GF-D8 (cell line): ENCODE data around the gene MYO1H.
A peak's percentile ranks its signal among the peaks of the same experiment; 100 is the strongest.

Source experiments
- DNase-seq: peaks from one replicate; lab custom pipeline; 2025; lab: John Stamatoyannopoulos, UW

Gene MYO1H

GRCh38 chr12:109475121-109475520 is 127.4 kb downstream of the MYO1H start:
- DNase-seq: no peak

- no peak for DNase-seq
These were observed 128.5 kb downstream of the MYO1H start for GRCh38 chr12:109475993-109476806.

- DNase-seq: no peak
These were observed 129.1 kb downstream of the MYO1H start for GRCh38 chr12:109476807-109477184.

- peak; percentile 39 for DNase-seq
These were observed 129.7 kb downstream of the MYO1H start, which contains the start of the genes KCTD10 and UBE3B for GRCh38 chr12:109477185-109477962. KCTD10 (minus strand) TSS chr12:109477300; CDS start chr12:109477262, 38 bp downstream. UBE3B (plus strand) TSS chr12:109477634; CDS start chr12:109483552, 5,918 bp downstream.

- DNase-seq: no peak
These were observed 130.2 kb downstream of the MYO1H start for GRCh38 chr12:109477963-109478315.

GRCh38 chr12:109479761-109480160 is 132.1 kb downstream of the MYO1H start:
- DNase-seq: no peak

GRCh38 chr12:109480356-109480755 is 132.7 kb downstream of the MYO1H start:
- no peak for DNase-seq

- DNase-seq: no peak
These were observed 134.2 kb downstream of the MYO1H start for GRCh38 chr12:109481863-109482262.

- no peak for DNase-seq
These were observed 134.8 kb downstream of the MYO1H start for GRCh38 chr12:109482491-109482890.

GRCh38 chr12:109482894-109483293 is 135.2 kb downstream of the MYO1H start:
- DNase-seq: no peak

GRCh38 chr12:109483346-109483745 is 135.6 kb downstream of the MYO1H start:
- DNase-seq: no peak

- no peak for DNase-seq
These were observed 137.5 kb downstream of the MYO1H start for GRCh38 chr12:109485201-109485600.

GRCh38 chr12:109487181-109488050 is 139.7 kb downstream of the MYO1H start:
- DNase-seq: no peak

GRCh38 chr12:109488051-109488665 is 140.5 kb downstream of the MYO1H start:
- DNase-seq: no peak

- no peak for DNase-seq
These were observed 141.6 kb downstream of the MYO1H start for GRCh38 chr12:109489016-109489954.

- DNase-seq: no peak
These were observed 142.4 kb downstream of the MYO1H start for GRCh38 chr12:109489955-109490565.

- no peak for DNase-seq
These were observed 144.0 kb downstream of the MYO1H start for GRCh38 chr12:109491671-109492070.

- DNase-seq: no peak
These were observed 144.7 kb downstream of the MYO1H start for GRCh38 chr12:109492371-109492770.

- no peak for DNase-seq
These were observed 145.4 kb downstream of the MYO1H start for GRCh38 chr12:109493090-109493489.

- no peak for DNase-seq
These were observed 146.2 kb downstream of the MYO1H start for GRCh38 chr12:109493938-109494337.
